SK-N-SH (cell line): Measurements from ENCODE around the gene SPATA12. TPM values are rescaled to one million over a fixed set of nuclear protein-coding genes. Genes with fewer than 3 reads are reported as not detected.

Experiments
- CTCF ChIA-PET: fragments of 300-600, 350-600 bp; formaldehyde crosslinking; extraction: SDS; loops from one replicate; lab custom pipeline; 2021; lab: Yijun Ruan, JAX
- POLR2A ChIA-PET: fragments of 350-600 bp; sonication (Branson Sonifier 250); formaldehyde crosslinking; extraction: SDS; loops from one replicate; lab custom pipeline; 2020; ENCODE audit warnings: antibody characterized with exemption, inconsistent platforms; lab: Yijun Ruan, JAX
- DNase-seq: peaks from one replicate; pipeline ENCODE4 v3.0.0; 2012
- H2AFZ ChIP-seq: fragments of 200-600 bp; sonication (generic); 2 replicates; pipeline ENCODE4 v1.8.1; 2016; ENCODE audit warnings: antibody characterized with exemption, mild to moderate bottlenecking, low read depth
- H3F3A ChIP-seq: fragments of 200-600 bp; sonication (generic); replicated peaks from 2 replicates; pipeline ENCODE3; 2016; ENCODE audit warnings: antibody characterized with exemption, mild to moderate bottlenecking; ENCODE audit not compliant: insufficient read depth
- H3K27ac ChIP-seq, 2 experiments: fragments of 200-500 bp in 1 of 2; fragments of 200-600 bp in 1 of 2; sonication (Bioruptor generic) in 1 of 2; sonication (generic), shearing (Covaris generic) in 1 of 2; 2 replicates each; pipeline versions ENCODE4 v1.5.1 to v1.6.1; 2014 to 2016; ENCODE audit warnings: low read depth in 2 of 2, inconsistent platforms in 1 of 2, low read length in 1 of 2, mild to moderate bottlenecking in 1 of 2, mixed read lengths in 1 of 2
- H3K27me3 ChIP-seq: fragments of 200-600 bp; sonication (generic), shearing (Covaris generic); 2 replicates; pipeline ENCODE4 v1.6.1; 2016; ENCODE audit warnings: mixed run types; ENCODE audit not compliant: insufficient read depth
- H3K36me3 ChIP-seq, 2 experiments: fragments of 200-500 bp in 1 of 2; fragments of 200-600 bp in 1 of 2; sonication (Bioruptor generic) in 1 of 2; sonication (generic) in 1 of 2; replicated peaks in 1 of 2; 2 replicates each; pipeline versions ENCODE3 to v1.5.1; 2014 to 2016; ENCODE audit warnings: low read length in 1 of 2, mild to moderate bottlenecking in 1 of 2; ENCODE audit not compliant: insufficient read depth in 2 of 2, control insufficient read depth in 1 of 2
- H3K4me1 ChIP-seq, 2 experiments: fragments of 200-500 bp in 1 of 2; fragments of 200-600 bp in 1 of 2; sonication (Bioruptor generic) in 1 of 2; sonication (generic), shearing (Covaris generic) in 1 of 2; 2 replicates each; pipeline versions ENCODE4 v1.5.1 to v1.6.1; 2014 to 2016; ENCODE audit warnings: low read depth in 1 of 2, low read length in 1 of 2, mixed run types in 1 of 2; ENCODE audit not compliant: insufficient read depth in 2 of 2, control insufficient read depth in 1 of 2
- H3K4me2 ChIP-seq: fragments of 200-600 bp; sonication (generic), shearing (Covaris generic); 2 replicates; pipeline ENCODE4 v1.6.1; 2017; ENCODE audit warnings: mixed run types
- H3K4me3 ChIP-seq, 2 experiments: fragments of 200-500 bp in 1 of 2; fragments of 200-600 bp in 1 of 2; sonication (Bioruptor generic) in 1 of 2; sonication (generic), shearing (Covaris generic) in 1 of 2; 2 replicates each; pipeline versions ENCODE4 v1.5.1 to v1.8.1; 2014 to 2016; ENCODE audit warnings: low read depth in 2 of 2, inconsistent platforms in 1 of 2, low read length in 1 of 2, mild to moderate bottlenecking in 1 of 2, mixed read lengths in 1 of 2, moderate library complexity in 1 of 2
- H3K79me2 ChIP-seq: fragments of 200-600 bp; sonication (generic); 2 replicates; pipeline ENCODE4 v1.8.1; 2017; ENCODE audit warnings: mild to moderate bottlenecking; ENCODE audit not compliant: insufficient read depth
- H3K9ac ChIP-seq: fragments of 200-600 bp; sonication (generic); 2 replicates; pipeline ENCODE4 v1.6.1; 2017; ENCODE audit warnings: mixed run types
- H3K9me2 ChIP-seq: fragments of 200-600 bp; sonication (generic); 2 replicates; pipeline ENCODE4 v1.6.1; 2017; ENCODE audit warnings: mixed run types
- H3K9me3 ChIP-seq: fragments of 200-600 bp; sonication (generic); 2 replicates; pipeline ENCODE4 v1.6.1; 2017; ENCODE audit warnings: mixed run types, mild to moderate bottlenecking, moderate library complexity
- H4K20me1 ChIP-seq: fragments of 200-600 bp; sonication (generic); 2 replicates; pipeline ENCODE4 v1.6.1; 2017; ENCODE audit warnings: mild to moderate bottlenecking, mixed run types; ENCODE audit not compliant: insufficient read depth
- CHD2 ChIP-seq: fragments of 150-350 bp; IDR thresholded peaks from 2 replicates; pipeline ENCODE4 v1.6.1; 2018; ENCODE audit warnings: low read length; ENCODE audit not compliant: partially characterized antibody
- CTCF ChIP-seq: fragments of 200-600 bp; sonication (generic); IDR thresholded peaks from 2 replicates; pipeline ENCODE4 v1.6.1; 2017; ENCODE audit warnings: antibody characterized with exemption, mild to moderate bottlenecking, moderate library complexity
- EP300 ChIP-seq, 2 experiments: IDR thresholded peaks; 2 replicates each; pipeline versions ENCODE4 v1.4.0 to v1.6.1; 2012; ENCODE audit warnings: borderline replicate concordance in 1 of 2, low read depth in 1 of 2, low read length in 1 of 2
- EZH2phosphoT487 ChIP-seq: fragments of 200-600 bp; sonication (generic); IDR thresholded peaks from 2 replicates; pipeline ENCODE4 v1.6.1; 2017; ENCODE audit warnings: low read depth, mixed run types, mild to moderate bottlenecking, antibody characterized with exemption, moderate library complexity, borderline replicate concordance
- FOXM1 ChIP-seq: IDR thresholded peaks from 2 replicates; pipeline ENCODE4 v1.4.0; 2012; ENCODE audit warnings: low read depth, mild to moderate bottlenecking
- IRF3 ChIP-seq: fragments of 150-350 bp; IDR thresholded peaks from 2 replicates; pipeline ENCODE4 v1.6.1; 2016; ENCODE audit warnings: mild to moderate bottlenecking, low read depth, low read length
- JUND ChIP-seq: IDR thresholded peaks from 2 replicates; pipeline ENCODE4 v1.4.0; 2012
- MAX ChIP-seq: IDR thresholded peaks from 2 replicates; pipeline ENCODE4 v1.4.0; 2012; ENCODE audit warnings: low read depth
- MEF2A ChIP-seq: IDR thresholded peaks from 2 replicates; pipeline ENCODE4 v1.4.0; 2012; ENCODE audit warnings: low read depth, borderline replicate concordance
- NFIC ChIP-seq: IDR thresholded peaks from 2 replicates; pipeline ENCODE4 v1.4.0; 2012; ENCODE audit warnings: borderline replicate concordance
- NRF1 ChIP-seq: IDR thresholded peaks from 2 replicates; pipeline ENCODE4 v1.6.1; 2012; ENCODE audit warnings: low read depth, mild to moderate bottlenecking, low read length
- PBX3 ChIP-seq: IDR thresholded peaks from 2 replicates; pipeline ENCODE4; 2012
- RCOR1 ChIP-seq: fragments of 150-350 bp; IDR thresholded peaks from 2 replicates; pipeline ENCODE4 v1.6.1; 2017; ENCODE audit warnings: antibody characterized with exemption, low read length
- RFX5 ChIP-seq: IDR thresholded peaks from 2 replicates; pipeline ENCODE4 v1.6.1; 2012; ENCODE audit warnings: mild to moderate bottlenecking, improper control_type of control experiment, low read length
- SMC3 ChIP-seq: IDR thresholded peaks from 2 replicates; pipeline ENCODE4 v1.6.1; 2012; ENCODE audit warnings: low read depth, low read length, improper control_type of control experiment
- TCF12 ChIP-seq: IDR thresholded peaks from 2 replicates; pipeline ENCODE4 v1.4.0; 2012
- WGBS: methylation state at CpG from one replicate; pipeline ENCODE4 v1.1.6; 2017; ENCODE audit warnings: low lambda C conversion rate; 5-methylcytosine and 5-hydroxymethylcytosine counted together
- polyA plus RNA-seq, 3 experiments: library from polyadenylated mRNA; depleted of rRNA; stranded (reverse); fragments of >200 nt; gene quantifications; 2 replicates each; pipeline ENCODE4 v1.2.3, GENCODE V29; 2012

SPATA12 gene
- polyA plus RNA-seq, 1 of the 3 experiments (the other 2 are of a cell fraction) = 0.33 TPM

GRCh38 chr3:57098418-57099310 is 38.2 kb downstream of the SPATA12 start:
- H3K79me2 ChIP-seq = no peaks in the 10 kb centered on the region
- H3K36me3 ChIP-seq = peaks cover 0 to 33% of the 10 kb centered on the region in 2 experiments
- no peaks in the 10 kb centered on the region for H3K9me3 ChIP-seq
- H3K9ac ChIP-seq = no peak overlapping the region
- ChIA-PET POLR2A (interaction anchor here (0.5 kb wide), 1 partner anchor 11 kb away, joined by 3 read pairs; no protein-coding TSS in a partner anchor), CTCF (interaction anchor here (0.7 to 6.1 kb wide), 13 partner anchors 12 to 336 kb away, joined by 3 to 49 read pairs (median 3); no protein-coding TSS in a partner anchor)
- H2AFZ ChIP-seq = no peak overlapping the region
- no peaks in the 10 kb centered on the region for H3K27me3 ChIP-seq
- no peaks in the 10 kb centered on the region for H3K9me2 ChIP-seq
- H3K4me2 ChIP-seq = no peak overlapping the region
- 62% methylated on average over 6 of the region's 6 CpGs for WGBS
- H3K4me3 ChIP-seq = no peak overlapping the region
- H4K20me1 ChIP-seq = no peaks in the 10 kb centered on the region
- peaks cover 0 to 2% of the 10 kb centered on the region in 2 experiments; a peak in 2 of 4 replicates for H3K4me1 ChIP-seq
- H3F3A ChIP-seq = no peaks in the 10 kb centered on the region
- TF ChIP-seq SMC3 = no peak
- TF ChIP-seq CHD2 = no peak
- TF ChIP-seq TCF12 = no peak
- TF ChIP-seq NFIC = no peak
- TF ChIP-seq CTCF = no peak
- TF ChIP-seq EZH2phosphoT487 = no peak
- no peak for TF ChIP-seq NRF1
- TF ChIP-seq RCOR1 = no peak
- TF ChIP-seq RFX5 = no peak
- no peak for TF ChIP-seq PBX3
- no peak for TF ChIP-seq IRF3
- no peak for TF ChIP-seq EP300 (IDR thresholded peaks at IDR 0.05; ENCODE audit: borderline replicate concordance in 1 of 2, low read depth in 1 of 2, low read length in 1 of 2)
- TF ChIP-seq JUND = no peak
- TF ChIP-seq MAX = no peak
- no peak for TF ChIP-seq FOXM1
- no peak for TF ChIP-seq MEF2A
- DNase-seq = no peak
- H3K27ac ChIP-seq = no peak overlapping the region; a peak in 1 of 4 replicates
